Left cardiac atrium (tissue), 4 donors: ENCODE data around the gene RAB11FIP4. TPM values are rescaled to one million over a fixed set of nuclear protein-coding genes. Genes with fewer than 3 reads are reported as not detected.

Experiments
- ATAC-seq, 2 donors: fragments of 200-7000 bp; cut with Tn5 transposase; one replicate each; pipeline ENCODE4 v1.9.1; 2020; ENCODE audit warnings: mild to moderate bottlenecking in 2 of 2, moderate library complexity in 2 of 2
- DNase-seq: peaks from one replicate; pipeline ENCODE4 v3.0.0-alpha.2; 2020
- intact Hi-C, 2 donors: fragments of 100-400 bp; cut with DNase I; formaldehyde crosslinking; loops; one replicate each; pipeline versions ENCODE4 v1.14.1 to v1.15.1; 2022 to 2023
- total RNA-seq, 2 donors: library from RNA; stranded (reverse); fragmentation: NEBNext Ultra II Directional; extraction: Animal tissue kit (Norgen Biotek cat#: 25700); gene quantifications; one replicate each; pipeline ENCODE4 v1.2.1, GENCODE V29; 2021
- donor health status: DM: no; HTN: yes; CAD: no.
- donor health status: DM: no; HTN: yes; CAD: no; lungs with severe emphysema.
- donor health status: DM: yes; HTN: yes; CAD: no.
- donor health status: Dilated cardiomyopathy.

Gene RAB11FIP4
- total RNA-seq, 2 donors from 2014 or later = 3.1 to 6.1 TPM

- ATAC-seq (no peak), DNase-seq (no peak)
- intact Hi-C loops = no loop called here
Measured at GRCh38 chr17:31490019-31490650, 98.7 kb downstream of the RAB11FIP4 start.

- intact Hi-C loops = no loop called here
- DNase-seq (no peak), ATAC-seq (no peak)
Measured at GRCh38 chr17:31490671-31491375, 99.3 kb downstream of the RAB11FIP4 start.

GRCh38 chr17:31491376-31492131 lies 100.1 kb downstream of the RAB11FIP4 start:
- intact Hi-C loops = no loop called here
- ATAC-seq = no peak
- DNase-seq = no peak

GRCh38 chr17:31492206-31492605 lies 100.7 kb downstream of the RAB11FIP4 start:
- DNase-seq (no peak), ATAC-seq (no peak)
- intact Hi-C loops = no loop called here

GRCh38 chr17:31492880-31493655 lies 101.6 kb downstream of the RAB11FIP4 start:
- ATAC-seq (peak in 1 of 2 donors; percentile 8), DNase-seq (peak; percentile 45)
- intact Hi-C loops = no loop called here

GRCh38 chr17:31493656-31494155 lies 102.2 kb downstream of the RAB11FIP4 start:
- DNase-seq (no peak), ATAC-seq (no peak)
- intact Hi-C loops = no loop called here

GRCh38 chr17:31494259-31495021 lies 103.0 kb downstream of the RAB11FIP4 start:
- ATAC-seq (peak in 1 of 2 donors; percentile 28), DNase-seq (no peak)
- intact Hi-C loops = no loop called here

- DNase-seq (no peak), ATAC-seq (peak in 1 of 2 donors; percentile 32)
- intact Hi-C loops = no loop called here
Measured at GRCh38 chr17:31495022-31495885, 103.8 kb downstream of the RAB11FIP4 start.

- intact Hi-C loops = no loop called here
- ATAC-seq = no peak
Measured at GRCh38 chr17:31496097-31496496, 104.6 kb downstream of the RAB11FIP4 start.

GRCh38 chr17:31496601-31497000 lies 105.1 kb downstream of the RAB11FIP4 start:
- intact Hi-C loops = no loop called here
- DNase-seq (no peak), ATAC-seq (no peak)

More at GRCh38 chr17:31496097-31496496, 104.6 kb downstream of the RAB11FIP4 start:
- DNase-seq = no peak

GRCh38 chr17:31497431-31497830 lies 106.0 kb downstream of the RAB11FIP4 start:
- ATAC-seq (no peak), DNase-seq (no peak)
- intact Hi-C loops = no loop called here

- DNase-seq = no peak
- ATAC-seq = no peak
- intact Hi-C loops = no loop called here
Measured at GRCh38 chr17:31497994-31498826, 106.7 kb downstream of the RAB11FIP4 start.

GRCh38 chr17:31499771-31500554 lies 108.5 kb downstream of the RAB11FIP4 start:
- ATAC-seq (peak; percentile 97 to 98), DNase-seq (no peak)
- intact Hi-C loops = no loop called here

- no peak for DNase-seq
- intact Hi-C loops = no loop called here
- ATAC-seq = no peak
Measured at GRCh38 chr17:31506517-31506916, 115.0 kb downstream of the RAB11FIP4 start.

- intact Hi-C loops = no loop called here
- ATAC-seq = peak; percentile 21 to 35
- no peak for DNase-seq
Measured at GRCh38 chr17:31508288-31509094, 117.0 kb downstream of the RAB11FIP4 start.
